SK-N-SH (cell line): Measurements from ENCODE around the gene KCNC3.

ENCODE experiments used
- CTCF ChIP-seq: fragments of 200-600 bp; sonication (generic); IDR thresholded peaks from 2 replicates; pipeline ENCODE4 v1.6.1; 2017; ENCODE audit warnings: antibody characterized with exemption, mild to moderate bottlenecking, moderate library complexity
- GATA2 ChIP-seq: sonication (generic); formaldehyde crosslinking; IDR thresholded peaks from 2 replicates; pipeline ENCODE4 v1.5.0; 2020; ENCODE audit warnings: mild to moderate bottlenecking, missing genetic modification reagents
- NRF1 ChIP-seq: IDR thresholded peaks from 2 replicates; pipeline ENCODE4 v1.6.1; 2012; ENCODE audit warnings: low read depth, mild to moderate bottlenecking, low read length
- RFX5 ChIP-seq: IDR thresholded peaks from 2 replicates; pipeline ENCODE4 v1.6.1; 2012; ENCODE audit warnings: mild to moderate bottlenecking, improper control_type of control experiment, low read length
- TCF12 ChIP-seq: IDR thresholded peaks from 2 replicates; pipeline ENCODE4 v1.4.0; 2012
- TEAD4 ChIP-seq: IDR thresholded peaks from 2 replicates; pipeline ENCODE4 v1.4.0; 2012; ENCODE audit warnings: mild to moderate bottlenecking, borderline replicate concordance; ENCODE audit not compliant: insufficient read depth

- TF ChIP-seq TCF12 (no peak), GATA2 (no peak), CTCF (no peak), RFX5 (no peak), TEAD4 (no peak), NRF1 (no peak)
Observed at GRCh38 chr19:50320596-50320995, 8.6 kb downstream of the KCNC3 start.
